GM12874 (cell line): Measurements from ENCODE around the gene LRRC17.

ENCODE experiments used
- TF ChIP-seq, protein P1 (sequence below): IDR thresholded peaks from 2 replicates; pipeline ENCODE4 v1.5.1; 2011; ENCODE audit warnings: low read depth, mild to moderate bottlenecking, control low read depth, low read length, moderate library complexity; ENCODE audit not compliant: insufficient read depth

LRRC17 gene

GRCh38 chr7:102912742-102913141 lies at the start of gene LRRC17:
Gene LRRC17, plus strand, starts transcription at chr7:102913000. Its CDS starts 20,914 bp downstream, at chr7:102933914.
- TF ChIP-seq, protein P1, sequence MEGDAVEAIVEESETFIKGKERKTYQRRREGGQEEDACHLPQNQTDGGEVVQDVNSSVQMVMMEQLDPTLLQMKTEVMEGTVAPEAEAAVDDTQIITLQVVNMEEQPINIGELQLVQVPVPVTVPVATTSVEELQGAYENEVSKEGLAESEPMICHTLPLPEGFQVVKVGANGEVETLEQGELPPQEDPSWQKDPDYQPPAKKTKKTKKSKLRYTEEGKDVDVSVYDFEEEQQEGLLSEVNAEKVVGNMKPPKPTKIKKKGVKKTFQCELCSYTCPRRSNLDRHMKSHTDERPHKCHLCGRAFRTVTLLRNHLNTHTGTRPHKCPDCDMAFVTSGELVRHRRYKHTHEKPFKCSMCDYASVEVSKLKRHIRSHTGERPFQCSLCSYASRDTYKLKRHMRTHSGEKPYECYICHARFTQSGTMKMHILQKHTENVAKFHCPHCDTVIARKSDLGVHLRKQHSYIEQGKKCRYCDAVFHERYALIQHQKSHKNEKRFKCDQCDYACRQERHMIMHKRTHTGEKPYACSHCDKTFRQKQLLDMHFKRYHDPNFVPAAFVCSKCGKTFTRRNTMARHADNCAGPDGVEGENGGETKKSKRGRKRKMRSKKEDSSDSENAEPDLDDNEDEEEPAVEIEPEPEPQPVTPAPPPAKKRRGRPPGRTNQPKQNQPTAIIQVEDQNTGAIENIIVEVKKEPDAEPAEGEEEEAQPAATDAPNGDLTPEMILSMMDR = no peak

DNA sequence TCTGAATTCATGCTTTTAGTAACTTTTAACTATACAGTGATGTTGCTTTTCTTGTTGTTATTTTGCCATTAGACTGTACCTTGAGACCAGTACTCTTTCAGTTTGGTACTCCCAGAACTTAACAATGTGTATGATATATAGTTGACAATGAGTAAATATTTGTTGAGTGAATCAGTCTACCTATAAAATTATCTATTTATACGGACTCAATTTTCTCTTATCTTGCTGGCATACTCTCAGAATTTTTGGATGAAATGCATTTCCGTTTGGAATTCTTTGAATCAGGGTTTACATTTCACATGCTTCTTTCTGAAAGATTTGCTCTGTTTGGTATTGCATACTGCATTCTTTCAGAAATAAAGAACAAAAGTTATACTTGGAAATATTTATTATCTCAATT lies 47.8 kb upstream of the LRRC17 start:
- TF ChIP-seq, protein P1 = no peak

DNA sequence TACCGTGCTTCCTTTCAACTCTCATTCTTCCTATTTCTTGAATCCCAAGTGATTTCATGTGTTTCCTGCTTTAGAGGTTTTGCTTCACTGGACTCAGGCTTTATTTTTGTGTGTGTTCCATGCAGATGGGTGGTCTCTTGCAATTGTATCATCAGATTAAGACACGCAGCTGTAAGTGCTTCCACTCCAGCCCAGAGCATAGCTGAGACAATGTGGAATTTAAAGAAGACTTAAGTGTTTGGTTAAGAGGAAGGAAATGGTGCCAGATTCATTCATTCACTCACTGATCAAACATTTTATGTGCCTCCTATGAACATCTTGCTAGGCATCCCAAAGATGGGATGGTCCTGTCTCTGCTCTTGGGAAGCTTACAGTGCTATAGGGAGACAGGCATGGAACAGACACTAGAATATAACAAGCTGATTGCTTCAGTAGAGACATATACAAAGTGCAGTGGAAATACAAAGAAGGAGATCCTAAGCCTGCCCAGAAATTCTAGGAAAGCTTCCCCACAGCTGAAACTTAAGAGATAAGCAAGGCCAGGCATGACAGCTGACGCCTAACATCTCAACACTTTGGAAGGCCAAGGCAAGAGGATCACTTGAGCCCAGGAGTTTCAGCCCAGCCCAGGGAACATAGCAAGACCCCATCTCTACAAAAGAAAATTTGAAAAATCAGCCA lies 46.1 kb upstream of the LRRC17 start:
- TF ChIP-seq, protein P1 = no peak

GRCh38 chr7:102869195-102869594 lies 43.6 kb upstream of the LRRC17 start:
- TF ChIP-seq, protein P1 = no peak

- TF ChIP-seq, protein P1 = no peak
Observed at GRCh38 chr7:102872460-102872859, 40.3 kb upstream of the LRRC17 start.

GRCh38 chr7:102873470-102874165 lies 39.2 kb upstream of the LRRC17 start:
- TF ChIP-seq, protein P1 = no peak

GRCh38 chr7:102874166-102874829 lies 38.5 kb upstream of the LRRC17 start:
- TF ChIP-seq, protein P1 = no peak
